Suprapubic skin (tissue), 4 donors: ENCODE data around the gene GALNT17. TPM values are rescaled to one million over a fixed set of nuclear protein-coding genes. Genes with fewer than 3 reads are reported as not detected.

ENCODE experiments used
- DNase-seq, 2 donors: peaks; one replicate each; pipeline ENCODE4 v3.0.0-alpha.2; 2019; ENCODE audit warnings: low spot score in 2 of 2
- H3K27ac ChIP-seq: fragments of 200-600 bp; sonication (generic); one replicate; pipeline ENCODE4 v1.5.1; 2019
- H3K27me3 ChIP-seq: fragments of 200-600 bp; sonication (generic); one replicate; pipeline ENCODE4 v1.5.1; 2019
- H3K36me3 ChIP-seq: fragments of 200-600 bp; sonication (generic); one replicate; pipeline ENCODE4 v1.5.1; 2019
- H3K4me1 ChIP-seq: fragments of 200-600 bp; sonication (generic); one replicate; pipeline ENCODE4 v1.5.1; 2019
- H3K4me3 ChIP-seq: fragments of 200-600 bp; sonication (generic); one replicate; pipeline ENCODE4 v1.5.1; 2019; ENCODE audit warnings: mild to moderate bottlenecking
- H3K9me3 ChIP-seq: fragments of 200-600 bp; sonication (generic); one replicate; pipeline ENCODE4 v1.5.1; 2019
- CTCF ChIP-seq, 2 donors: fragments of 200-600 bp in 1 of 2; fragments of 450-650 bp in 1 of 2; sonication (generic) in 1 of 2; IDR thresholded peaks; one replicate each; pipeline ENCODE4 v1.5.1; 2016 to 2019; ENCODE audit warnings: antibody characterized with exemption in 2 of 2, mild to moderate bottlenecking in 1 of 2, moderate library complexity in 1 of 2
- EP300 ChIP-seq: sonication (generic); formaldehyde crosslinking; IDR thresholded peaks from one replicate; pipeline ENCODE4 v1.6.1; 2017; ENCODE audit warnings: antibody characterized with exemption
- POLR2A ChIP-seq, 2 donors: fragments of 450-650 bp; IDR thresholded peaks; one replicate each; pipeline ENCODE4 v1.6.1; 2017; ENCODE audit warnings: antibody characterized with exemption in 2 of 2, mild to moderate bottlenecking in 2 of 2, moderate library complexity in 2 of 2
- POLR2AphosphoS5 ChIP-seq, 3 donors: sonication (generic); formaldehyde crosslinking; IDR thresholded peaks; one replicate each; pipeline ENCODE4 v1.6.1; 2017; ENCODE audit warnings: antibody characterized with exemption in 3 of 3
- WGBS: methylation state at CpG from one replicate; pipeline ENCODE4 v1.1.5; 2018; 5-methylcytosine and 5-hydroxymethylcytosine counted together
- total RNA-seq, 4 donors: library from RNA; depleted of rRNA; stranded (reverse); fragments of >200 nt; gene quantifications; one replicate each; pipeline ENCODE4 v1.1.0, GENCODE V29; 2016

Gene GALNT17
- total RNA-seq, 4 donors from 2014 or later: 2.0 to 4.7 (median 2.7) TPM

DNA sequence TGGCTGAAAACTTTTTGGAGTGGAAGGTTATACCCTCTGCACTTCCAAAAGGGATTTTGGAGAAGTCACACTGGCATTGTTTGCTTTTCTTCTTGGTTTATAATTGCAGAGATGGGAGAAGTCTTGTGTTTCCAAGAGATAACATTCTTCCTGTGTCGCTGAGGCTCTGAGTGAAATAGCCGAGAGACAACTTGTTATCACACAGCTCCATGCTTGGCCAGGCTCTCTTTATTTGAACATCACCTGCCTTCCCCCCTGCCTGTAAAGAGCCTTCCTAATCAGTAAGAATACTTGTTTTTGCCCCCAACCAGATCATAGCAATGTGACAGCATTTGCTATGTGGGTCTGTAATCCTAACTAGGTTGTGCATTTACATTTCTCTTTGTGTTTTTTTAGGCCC is 270.7 kb downstream of the GALNT17 start:
- Histone ChIP-seq H3K27me3 (no peaks in the 10 kb centered on the region), H3K4me1 (no peaks in the 10 kb centered on the region), H3K36me3 (no peaks in the 10 kb centered on the region), H3K4me3 (no peak overlapping the region), H3K27ac (no peak overlapping the region), H3K9me3 (no peaks in the 10 kb centered on the region)
- no peak for DNase-seq
- WGBS: 93% methylated on average over 2 of the region's 2 CpGs
- TF ChIP-seq EP300 (no peak), CTCF (IDR thresholded peaks at IDR 0.05) (no peak), POLR2A (IDR thresholded peaks at IDR 0.05) (no peak), POLR2AphosphoS5 (IDR thresholded peaks at IDR 0.05) (no peak)

DNA sequence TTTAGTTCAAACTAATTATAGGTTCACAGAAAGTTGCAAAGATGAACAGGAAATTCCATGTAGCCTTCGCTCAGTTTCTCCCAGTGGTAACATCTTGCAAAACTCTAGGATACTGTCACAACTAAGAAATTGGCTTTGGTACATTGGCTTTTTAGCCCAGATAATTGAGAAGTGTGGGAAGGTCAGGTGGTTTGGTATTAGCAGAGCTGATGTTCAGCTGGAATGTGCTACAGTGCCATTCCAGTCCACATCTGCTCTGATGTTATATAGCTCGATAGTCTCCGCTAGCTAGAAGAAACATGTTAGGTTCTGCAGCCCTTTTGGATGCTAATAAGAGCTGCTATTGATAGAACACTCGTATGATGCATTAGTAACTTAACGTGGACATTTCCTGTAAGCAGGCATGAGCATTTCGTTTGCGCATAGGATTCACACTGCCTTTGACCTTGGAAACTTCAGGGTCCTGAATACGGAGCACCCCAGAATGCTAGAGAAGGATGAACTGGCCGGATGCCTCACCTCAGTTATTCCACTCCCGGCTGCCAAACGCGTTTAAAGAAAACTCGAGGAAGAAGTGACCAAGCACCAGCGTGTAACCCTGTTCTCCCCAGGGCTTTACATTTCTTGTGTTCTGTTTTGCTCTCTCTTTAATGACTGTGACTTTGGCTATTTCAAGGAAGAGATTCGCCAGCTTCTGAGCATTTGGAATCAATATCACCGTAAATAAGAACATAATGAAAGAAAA is 271.4 kb downstream of the GALNT17 start:
- 71% methylated on average over 14 of the region's 16 CpGs for WGBS
- H3K36me3 ChIP-seq: no peaks in the 10 kb centered on the region
- no peak for TF ChIP-seq POLR2AphosphoS5 (IDR thresholded peaks at IDR 0.05)
- TF ChIP-seq EP300: no peak
- no peak for TF ChIP-seq POLR2A (IDR thresholded peaks at IDR 0.05)
- no peak for TF ChIP-seq CTCF (IDR thresholded peaks at IDR 0.05)
- H3K4me3 ChIP-seq: no peak overlapping the region
- no peaks in the 10 kb centered on the region for H3K9me3 ChIP-seq
- no peaks in the 10 kb centered on the region for H3K27me3 ChIP-seq
- no peak overlapping the region for H3K27ac ChIP-seq
- no peaks in the 10 kb centered on the region for H3K4me1 ChIP-seq
- peak in 1 of 2 donors; percentile 11 for DNase-seq

GRCh38 chr7:71404726-71405345 is 272.9 kb downstream of the GALNT17 start:
- TF ChIP-seq POLR2AphosphoS5 (IDR thresholded peaks at IDR 0.05): no peak
- no peak for TF ChIP-seq CTCF (IDR thresholded peaks at IDR 0.05)
- TF ChIP-seq POLR2A (IDR thresholded peaks at IDR 0.05): no peak
- no peak for TF ChIP-seq EP300
- Histone ChIP-seq H3K36me3 (no peaks in the 10 kb centered on the region), H3K4me3 (no peak overlapping the region), H3K27me3 (no peaks in the 10 kb centered on the region), H3K9me3 (no peaks in the 10 kb centered on the region), H3K27ac (no peak overlapping the region), H3K4me1 (no peaks in the 10 kb centered on the region)
- DNase-seq: peak in 1 of 2 donors; percentile 18
- 81% methylated on average over 2 of the region's 2 CpGs for WGBS

- H3K27me3 ChIP-seq: no peaks in the 10 kb centered on the region
- DNase-seq: peak in 1 of 2 donors; percentile 58
- no peak overlapping the region for H3K4me3 ChIP-seq
- WGBS: 86% methylated on average over 6 of the region's 6 CpGs
- no peak overlapping the region for H3K27ac ChIP-seq
- H3K36me3 ChIP-seq: no peaks in the 10 kb centered on the region
- TF ChIP-seq POLR2AphosphoS5 (IDR thresholded peaks at IDR 0.05) (no peak), EP300 (no peak), POLR2A (IDR thresholded peaks at IDR 0.05) (no peak), CTCF (IDR thresholded peaks at IDR 0.05) (no peak)
- H3K9me3 ChIP-seq: no peaks in the 10 kb centered on the region
- no peaks in the 10 kb centered on the region for H3K4me1 ChIP-seq
These were observed 276.3 kb downstream of the GALNT17 start for GRCh38 chr7:71408271-71408670.

DNA sequence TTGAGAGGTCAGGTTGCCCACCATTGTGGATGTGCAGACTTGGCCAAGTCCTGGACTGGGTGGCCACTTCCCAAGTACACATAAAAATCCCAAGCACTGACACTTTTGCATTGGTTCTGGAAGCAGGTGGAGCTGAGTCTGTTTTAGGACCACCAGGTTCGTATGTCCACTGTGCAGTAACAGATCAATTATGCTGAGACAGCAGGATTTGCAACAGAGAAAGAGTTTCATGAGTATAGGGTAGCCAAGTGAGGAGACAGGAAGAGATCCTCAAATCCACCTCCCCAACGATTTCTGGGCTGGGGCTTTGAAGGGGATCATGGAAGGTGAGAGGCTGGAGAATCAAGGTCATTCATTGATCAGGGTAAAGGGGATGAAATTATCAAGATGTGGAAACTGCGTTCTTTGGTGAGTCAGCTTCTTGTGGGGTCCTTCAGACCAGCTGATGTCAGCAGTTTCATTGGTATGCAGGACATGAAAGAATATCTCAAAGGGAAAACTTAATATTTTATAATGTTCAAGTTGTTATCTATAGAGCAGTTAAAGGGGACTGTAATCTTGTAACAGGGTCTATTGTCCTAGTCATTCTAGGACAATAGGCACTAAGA is 277.7 kb downstream of the GALNT17 start:
- Histone ChIP-seq H3K4me3 (no peak overlapping the region), H3K27me3 (no peaks in the 10 kb centered on the region), H3K27ac (no peak overlapping the region), H3K36me3 (no peaks in the 10 kb centered on the region), H3K9me3 (no peaks in the 10 kb centered on the region), H3K4me1 (no peaks in the 10 kb centered on the region)
- TF ChIP-seq POLR2AphosphoS5 (IDR thresholded peaks at IDR 0.05) (no peak), POLR2A (IDR thresholded peaks at IDR 0.05) (no peak), EP300 (no peak), CTCF (IDR thresholded peaks at IDR 0.05) (no peak)
- DNase-seq: no peak
- WGBS: 82% methylated on average over 3 of the region's 3 CpGs
